HepG2 (cell line): ENCODE results near the gene PCNT. TPM values are rescaled to one million over a fixed set of nuclear protein-coding genes. Genes with fewer than 3 reads are reported as not detected.

Experiments
- AGO2 ChIP-seq: fragments of 200-400 bp; formaldehyde crosslinking; optimal IDR thresholded peaks from 2 replicates; pipeline ENCODE3; 2017; ENCODE audit warnings: mild to moderate bottlenecking, low read depth, low read length, moderate library complexity
- CCDC6 ChIP-seq: sonication (generic); formaldehyde crosslinking; IDR thresholded peaks from 2 replicates; pipeline ENCODE4 v1.8.1; 2022; ENCODE audit warnings: mild to moderate bottlenecking, missing genetic modification reagents, moderate library complexity
- HDAC1 ChIP-seq: sonication (generic); formaldehyde crosslinking; IDR thresholded peaks from 2 replicates; pipeline ENCODE4 v1.5.1; 2020; ENCODE audit warnings: mild to moderate bottlenecking, missing genetic modification reagents
- LCORL ChIP-seq, 2 experiments: fragments of 450-650 bp in 1 of 2; sonication (generic) in 1 of 2; formaldehyde crosslinking in 1 of 2; IDR thresholded peaks; 2 replicates each; pipeline versions ENCODE4 v1.5.0 to v1.6.1; 2017 to 2020; ENCODE audit warnings: antibody characterized with exemption in 1 of 2, missing genetic modification reagents in 1 of 2
- MED1 ChIP-seq: sonication (generic); formaldehyde crosslinking; IDR thresholded peaks from 2 replicates; pipeline ENCODE4 v1.4.0; 2020; ENCODE audit warnings: missing genetic modification reagents
- NR2F6 ChIP-seq, 2 experiments: IDR thresholded peaks; 2 replicates each; pipeline ENCODE4 v1.6.1; 2016; ENCODE audit warnings: antibody characterized with exemption in 1 of 2, mild to moderate bottlenecking in 1 of 2
- RARA ChIP-seq: IDR thresholded peaks from 2 replicates; pipeline ENCODE4 v1.6.1; 2016; ENCODE audit warnings: missing genetic modification reagents, missing compliant biosample characterization
- SNRNP70 ChIP-seq: fragments of 200-400 bp; formaldehyde crosslinking; IDR thresholded peaks from 2 replicates; pipeline ENCODE4 v1.6.1; 2017; ENCODE audit warnings: mild to moderate bottlenecking, low read depth, low read length, moderate library complexity
- ZC3H13 ChIP-seq: sonication (generic); formaldehyde crosslinking; IDR thresholded peaks from 2 replicates; pipeline ENCODE4 v1.8.1; 2023; ENCODE audit warnings: mild to moderate bottlenecking, missing genetic modification reagents, moderate library complexity
- ZC3H4 ChIP-seq: sonication (generic); formaldehyde crosslinking; IDR thresholded peaks from 2 replicates; pipeline ENCODE4 v1.4.0; 2020; ENCODE audit warnings: missing genetic modification reagents, borderline replicate concordance
- ZNF143 ChIP-seq: sonication (generic); formaldehyde crosslinking; IDR thresholded peaks from 2 replicates; pipeline ENCODE4 v1.4.0; 2020; ENCODE audit warnings: missing genetic modification reagents
- ZNF343 ChIP-seq: sonication (generic); formaldehyde crosslinking; IDR thresholded peaks from 2 replicates; pipeline ENCODE4 v1.4.0; 2020; ENCODE audit warnings: mild to moderate bottlenecking, missing genetic modification reagents
- ZNF44 ChIP-seq: sonication (generic); formaldehyde crosslinking; IDR thresholded peaks from 2 replicates; pipeline ENCODE4 v1.5.1; 2020; ENCODE audit warnings: mild to moderate bottlenecking, missing genetic modification reagents
- ZNF549 ChIP-seq: sonication (generic); formaldehyde crosslinking; IDR thresholded peaks from 2 replicates; pipeline ENCODE4 v1.5.0; 2020; ENCODE audit warnings: missing genetic modification reagents
- ZNF569 ChIP-seq: sonication (generic); formaldehyde crosslinking; IDR thresholded peaks from 2 replicates; pipeline ENCODE4 v1.5.0; 2020; ENCODE audit warnings: mild to moderate bottlenecking, missing genetic modification reagents, moderate library complexity, borderline replicate concordance
- ZNF605 ChIP-seq: sonication (generic); formaldehyde crosslinking; IDR thresholded peaks from 2 replicates; pipeline ENCODE4 v1.8.0; 2022; ENCODE audit warnings: mild to moderate bottlenecking, missing genetic modification reagents
- ZNF670 ChIP-seq: sonication (generic); formaldehyde crosslinking; IDR thresholded peaks from 2 replicates; pipeline ENCODE4 v1.8.0; 2022; ENCODE audit warnings: mild to moderate bottlenecking, missing genetic modification reagents, borderline replicate concordance
- ZNF839 ChIP-seq: sonication (generic); formaldehyde crosslinking; IDR thresholded peaks from 2 replicates; pipeline ENCODE4 v1.4.0; 2020; ENCODE audit warnings: missing genetic modification reagents, mild to moderate bottlenecking, borderline replicate concordance
- polyA plus RNA-seq, 8 experiments: library from polyadenylated mRNA; depleted of rRNA in 3 of 8; stranded (reverse) in 7 of 8; unstranded in 1 of 8; fragments of >200 nt; fragmentation: Illumina TruSeq in 4 of 8; extraction: Trizol in 4 of 8; gene quantifications; 2 replicates each; pipeline versions ENCODE4 v1.2.1 to v1.2.3, GENCODE V29; 2011 to 2016; ENCODE audit warnings: low read depth in 4 of 8, missing spikeins in 1 of 8, mixed read lengths in 1 of 8; ENCODE audit not compliant: insufficient read depth in 1 of 8
- total RNA-seq, 5 experiments: library from RNA; depleted of rRNA; stranded (reverse); fragments of >200 nt; fragmentation: Illumina TruSeq; extraction: Trizol; gene quantifications; 2 replicates each; pipeline ENCODE4 v1.2.3, GENCODE V29; 2016; ENCODE audit warnings: low read depth in 1 of 5
- TF ChIP-seq, protein P1 (sequence below): sonication (generic); formaldehyde crosslinking; IDR thresholded peaks from 2 replicates; pipeline ENCODE4 v1.8.1; 2023; ENCODE audit warnings: mild to moderate bottlenecking, missing genetic modification reagents, borderline replicate concordance
- TF ChIP-seq, protein P2 (sequence below): sonication (generic); formaldehyde crosslinking; IDR thresholded peaks from 2 replicates; pipeline ENCODE4 v1.8.0; 2022; ENCODE audit warnings: mild to moderate bottlenecking, missing genetic modification reagents, moderate library complexity
- TF ChIP-seq, protein P3 (sequence below): sonication (generic); formaldehyde crosslinking; conservative IDR thresholded peaks from 2 replicates; pipeline ENCODE4 v1.4.0; 2020; ENCODE audit warnings: missing genetic modification reagents
- TF ChIP-seq, protein P4 (sequence below): sonication (generic); formaldehyde crosslinking; IDR thresholded peaks from 2 replicates; pipeline ENCODE4 v1.8.0; 2022; ENCODE audit warnings: missing genetic modification reagents, mild to moderate bottlenecking, moderate library complexity, borderline replicate concordance
- TF ChIP-seq, protein P5 (sequence below): sonication (generic); formaldehyde crosslinking; IDR thresholded peaks from 2 replicates; pipeline ENCODE4 v1.4.0; 2020; ENCODE audit warnings: missing genetic modification reagents

The PCNT gene
- total and polyA plus RNA-seq, 2 of the 13 experiments (the other 11 are each of a cell fraction or from before 2014, with no cell fraction given) = 5.6 to 12.4 TPM

DNA sequence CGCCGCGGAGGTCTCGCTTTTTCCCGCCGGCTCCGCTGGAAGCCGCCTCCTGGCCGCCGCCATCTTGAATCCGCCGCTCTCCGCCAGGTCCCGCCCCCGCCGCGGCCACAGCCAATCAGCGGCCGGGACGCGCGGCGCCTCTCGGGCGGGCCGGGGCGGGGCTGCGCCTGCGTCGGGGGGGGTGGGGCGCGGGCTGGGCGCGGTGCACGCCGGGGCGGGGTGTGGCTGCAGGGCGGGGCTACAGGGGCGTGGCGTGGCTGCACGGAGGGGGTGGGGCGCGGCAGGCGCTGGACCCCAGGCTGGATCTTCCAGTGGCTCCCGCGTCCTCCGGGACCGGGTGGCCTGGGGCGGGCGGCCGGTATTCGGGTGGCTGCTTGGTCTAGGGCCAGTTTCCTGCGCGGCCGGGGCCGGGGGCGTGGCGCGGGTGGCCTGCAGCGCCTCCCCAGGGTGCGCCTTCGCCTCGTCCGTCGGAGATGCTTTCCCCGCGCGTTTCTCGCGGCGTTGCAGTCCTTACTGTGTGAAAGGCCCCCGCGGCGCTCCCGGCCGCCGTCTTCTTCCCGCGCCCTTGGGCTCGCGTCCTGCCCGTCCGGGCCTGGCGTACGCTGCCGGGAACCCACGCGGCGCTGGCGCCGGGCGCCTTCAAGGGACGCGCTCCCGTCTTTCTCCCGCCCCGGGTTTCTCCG, 575 bp downstream of the PCNT start (continued):
- TF ChIP-seq ZC3H13 (0 out of 2 replicates have a peak, but pooled peaks have one; percentile 48), CCDC6 (CRISPR knock-in tag) (peak; percentile 60; the same call in 1 of the 2 replicates), ZC3H4 (CRISPR knock-in tag) (no peak), ZNF143 (peak; percentile 54), AGO2 (no peak), MED1 (CRISPR knock-in tag) (0 out of 2 replicates have a peak, but pooled peaks have one; percentile 6), NR2F6 (IDR thresholded peaks at IDR 0.05) (no peak), NR2F6 (CRISPR knock-in tag; IDR thresholded peaks at IDR 0.05) (no peak), ZNF670 (CRISPR knock-in tag) (no peak; the same call in 1 of the 2 replicates), ZNF839 (no peak), LCORL (IDR thresholded peaks at IDR 0.05) (no peak), LCORL (CRISPR knock-in tag; IDR thresholded peaks at IDR 0.05) (peak; percentile 34; the same call in 1 of the 2 replicates), SNRNP70 (no peak), ZNF605 (CRISPR knock-in tag) (no peak), ZNF569 (no peak), HDAC1 (CRISPR knock-in tag) (peak; percentile 65), ZNF549 (CRISPR knock-in tag) (no peak), ZNF44 (CRISPR knock-in tag) (no peak), ZNF343 (0 out of 2 replicates have a peak, but pooled peaks have one; percentile 27), RARA (0 out of 2 replicates have a peak, but pooled peaks have one; percentile 7)
- TF ChIP-seq, protein P1, sequence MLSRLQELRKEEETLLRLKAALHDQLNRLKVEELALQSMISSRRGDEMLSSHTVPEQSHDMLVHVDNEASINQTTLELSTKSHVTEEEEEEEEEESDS (CRISPR knock-in tag) = 0 out of 2 replicates have a peak, but pooled peaks have one; percentile 1
- TF ChIP-seq, protein P2, sequence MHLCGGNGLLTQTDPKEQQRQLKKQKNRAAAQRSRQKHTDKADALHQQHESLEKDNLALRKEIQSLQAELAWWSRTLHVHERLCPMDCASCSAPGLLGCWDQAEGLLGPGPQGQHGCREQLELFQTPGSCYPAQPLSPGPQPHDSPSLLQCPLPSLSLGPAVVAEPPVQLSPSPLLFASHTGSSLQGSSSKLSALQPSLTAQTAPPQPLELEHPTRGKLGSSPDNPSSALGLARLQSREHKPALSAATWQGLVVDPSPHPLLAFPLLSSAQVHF (CRISPR knock-in tag) = peak; percentile 54; the same call in 1 of the 2 replicates
- TF ChIP-seq, protein P3, sequence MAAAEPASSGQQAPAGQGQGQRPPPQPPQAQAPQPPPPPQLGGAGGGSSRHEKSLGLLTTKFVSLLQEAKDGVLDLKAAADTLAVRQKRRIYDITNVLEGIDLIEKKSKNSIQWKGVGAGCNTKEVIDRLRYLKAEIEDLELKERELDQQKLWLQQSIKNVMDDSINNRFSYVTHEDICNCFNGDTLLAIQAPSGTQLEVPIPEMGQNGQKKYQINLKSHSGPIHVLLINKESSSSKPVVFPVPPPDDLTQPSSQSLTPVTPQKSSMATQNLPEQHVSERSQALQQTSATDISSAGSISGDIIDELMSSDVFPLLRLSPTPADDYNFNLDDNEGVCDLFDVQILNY (CRISPR knock-in tag) = peak; percentile 93
- TF ChIP-seq, protein P4, sequence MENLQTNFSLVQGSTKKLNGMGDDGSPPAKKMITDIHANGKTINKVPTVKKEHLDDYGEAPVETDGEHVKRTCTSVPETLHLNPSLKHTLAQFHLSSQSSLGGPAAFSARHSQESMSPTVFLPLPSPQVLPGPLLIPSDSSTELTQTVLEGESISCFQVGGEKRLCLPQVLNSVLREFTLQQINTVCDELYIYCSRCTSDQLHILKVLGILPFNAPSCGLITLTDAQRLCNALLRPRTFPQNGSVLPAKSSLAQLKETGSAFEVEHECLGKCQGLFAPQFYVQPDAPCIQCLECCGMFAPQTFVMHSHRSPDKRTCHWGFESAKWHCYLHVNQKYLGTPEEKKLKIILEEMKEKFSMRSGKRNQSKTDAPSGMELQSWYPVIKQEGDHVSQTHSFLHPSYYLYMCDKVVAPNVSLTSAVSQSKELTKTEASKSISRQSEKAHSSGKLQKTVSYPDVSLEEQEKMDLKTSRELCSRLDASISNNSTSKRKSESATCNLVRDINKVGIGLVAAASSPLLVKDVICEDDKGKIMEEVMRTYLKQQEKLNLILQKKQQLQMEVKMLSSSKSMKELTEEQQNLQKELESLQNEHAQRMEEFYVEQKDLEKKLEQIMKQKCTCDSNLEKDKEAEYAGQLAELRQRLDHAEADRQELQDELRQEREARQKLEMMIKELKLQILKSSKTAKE (CRISPR knock-in tag) = no peak
- TF ChIP-seq, protein P5, sequence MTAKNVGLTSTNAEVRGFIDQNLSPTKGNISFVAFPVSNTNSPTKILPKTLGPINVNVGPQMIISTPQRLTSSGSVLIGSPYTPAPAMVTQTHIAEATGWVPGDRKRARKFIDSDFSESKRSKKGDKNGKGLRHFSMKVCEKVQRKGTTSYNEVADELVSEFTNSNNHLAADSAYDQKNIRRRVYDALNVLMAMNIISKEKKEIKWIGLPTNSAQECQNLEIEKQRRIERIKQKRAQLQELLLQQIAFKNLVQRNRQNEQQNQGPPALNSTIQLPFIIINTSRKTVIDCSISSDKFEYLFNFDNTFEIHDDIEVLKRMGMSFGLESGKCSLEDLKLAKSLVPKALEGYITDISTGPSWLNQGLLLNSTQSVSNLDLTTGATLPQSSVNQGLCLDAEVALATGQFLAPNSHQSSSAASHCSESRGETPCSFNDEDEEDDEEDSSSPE (CRISPR knock-in tag) = peak; percentile 11; the same call in 1 of the 2 replicates
